Left lung (tissue), 10 donors: Measurements from ENCODE around the gene RTEL1. TPM values are rescaled to one million over a fixed set of nuclear protein-coding genes. Genes with fewer than 3 reads are reported as not detected.
"Not testable (repeated sequence)": the region's sequence is repeated elsewhere in the genome, so short reads cannot be mapped to it uniquely, and the experiment has no call there.

ENCODE experiments used
- ATAC-seq: fragments of 200-7000 bp; cut with Tn5 transposase; one replicate; pipeline ENCODE4 v1.9.1; 2020; ENCODE audit warnings: moderate library complexity
- DNase-seq, 4 donors: peaks; one replicate each; pipeline ENCODE4 v3.0.0-alpha.2; 2013 to 2020
- H3K27ac ChIP-seq, 2 donors: fragments of 200-600 bp; sonication (generic) in 1 of 2; one replicate each; pipeline versions ENCODE4 v1.5.0 to v1.8.0; 2020 to 2021
- H3K27me3 ChIP-seq, 2 donors: fragments of 200-600 bp; sonication (generic) in 1 of 2; one replicate each; pipeline versions ENCODE4 v1.5.0 to v1.8.0; 2020 to 2021
- H3K36me3 ChIP-seq, 2 donors: fragments of 200-600 bp; sonication (generic) in 1 of 2; one replicate each; pipeline versions ENCODE4 v1.5.0 to v1.8.0; 2020 to 2021
- H3K4me1 ChIP-seq, 2 donors: fragments of 200-600 bp; one replicate each; pipeline ENCODE4 v1.8.0; 2021
- H3K4me3 ChIP-seq, 2 donors: fragments of 200-600 bp; sonication (generic) in 1 of 2; one replicate each; pipeline versions ENCODE4 v1.5.0 to v1.8.0; 2020 to 2021; ENCODE audit warnings: mild to moderate bottlenecking in 1 of 2
- H3K9me3 ChIP-seq, 2 donors: fragments of 200-600 bp; sonication (generic) in 1 of 2; one replicate each; pipeline versions ENCODE4 v1.5.0 to v1.8.0; 2020 to 2021
- CTCF ChIP-seq, 2 donors: fragments of 200-600 bp; sonication (generic) in 1 of 2; IDR thresholded peaks; one replicate each; pipeline versions ENCODE4 v1.5.0 to v1.8.0; 2021; ENCODE audit warnings: antibody characterized with exemption in 2 of 2
- intact Hi-C, 2 donors: fragments of 100-400 bp; cut with DNase I; formaldehyde crosslinking; loops; one replicate each; pipeline versions ENCODE4 v1.11.2 to v1.14.2; 2022
- polyA plus RNA-seq, 6 donors: library from polyadenylated mRNA; unstranded; fragments of 120-200 nt; gene quantifications; one replicate each; pipeline ENCODE4 v1.2.1, GENCODE V29; 2013; ENCODE audit not compliant: insufficient read length in 6 of 6
- total RNA-seq, 2 donors: library from RNA; stranded (reverse); fragmentation: NEBNext Ultra II Directional; extraction: Animal tissue kit (Norgen Biotek cat#: 25700); gene quantifications; one replicate each; pipeline ENCODE4 v1.2.1, GENCODE V29; 2021
- donor health status: DM: no; HTN: yes; CAD: no.
- donor health status: DM: no; HTN: no; CAD: no.

Gene RTEL1
- total and polyA plus RNA-seq, 8 donors = 19.6 to 38.8 (median 22.4) TPM

DNA sequence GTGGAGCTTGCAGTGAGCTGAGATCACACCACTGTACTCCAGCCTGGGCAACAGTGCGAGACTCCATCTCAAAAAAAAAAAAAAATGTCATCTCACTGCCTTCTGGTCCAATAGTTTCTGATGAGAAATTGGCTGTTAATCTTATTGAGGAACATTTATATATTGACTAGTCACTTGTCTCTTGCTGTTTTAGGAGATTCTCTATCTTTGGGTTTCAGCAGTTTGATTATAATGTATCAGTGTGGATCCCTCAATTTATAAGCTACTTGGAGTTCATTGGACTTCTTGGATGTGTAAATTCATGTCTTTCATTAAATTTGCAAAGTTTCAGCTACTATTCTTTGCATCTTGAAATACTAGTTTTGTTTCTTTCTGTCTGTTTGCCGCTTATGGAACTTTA lies 60.9 kb downstream of the RTEL1 start:
- no peak for TF ChIP-seq CTCF (IDR thresholded peaks at IDR 0.05)
- H3K36me3 ChIP-seq = peaks cover 0 to 84% of the 10 kb centered on the region in 2 donors
- DNase-seq = no peak
- no peak overlapping the region for H3K27ac ChIP-seq
- ATAC-seq = no peak
- H3K27me3 ChIP-seq = no peaks in the 10 kb centered on the region
- intact Hi-C loops = no loop called here
- no peak overlapping the region for H3K4me3 ChIP-seq
- peaks cover 0 to 16% of the 10 kb centered on the region in 2 donors for H3K9me3 ChIP-seq
- no peaks in the 10 kb centered on the region for H3K4me1 ChIP-seq

DNA sequence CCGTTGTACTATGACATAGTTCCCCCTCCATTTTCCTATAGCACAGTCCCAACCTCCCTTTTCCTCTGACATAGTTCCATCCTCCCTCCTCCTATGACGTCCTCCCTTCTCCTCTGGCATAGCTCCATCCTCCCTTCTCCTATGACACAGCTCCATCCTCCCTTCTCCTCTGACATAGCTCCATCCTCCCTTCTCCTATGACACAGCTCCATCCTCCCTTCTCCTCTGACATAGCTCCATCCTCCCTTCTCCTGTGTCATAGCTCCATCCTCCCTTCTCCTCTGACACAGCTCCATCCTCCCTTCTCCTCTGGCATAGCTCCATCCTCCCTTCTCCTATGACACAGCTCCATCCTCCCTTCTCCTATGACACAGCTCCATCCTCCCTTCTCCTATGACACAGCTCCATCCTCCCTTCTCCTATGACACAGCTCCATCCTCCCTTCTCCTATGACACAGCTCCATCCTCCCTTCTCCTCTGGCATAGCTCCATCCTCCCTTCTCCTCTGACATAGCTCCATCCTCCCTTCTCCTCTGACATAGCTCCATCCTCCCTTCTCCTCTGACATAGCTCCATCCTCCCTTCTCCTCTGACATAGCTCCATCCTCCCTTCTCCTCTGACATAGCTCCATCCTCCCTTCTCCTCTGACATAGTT lies 65.0 kb downstream of the RTEL1 start:
- Histone ChIP-seq H3K9me3 (peaks cover 0 to 25% of the 10 kb centered on the region in 2 donors), H3K36me3 (peaks cover 0 to 78% of the 10 kb centered on the region in 2 donors)
- H3K27me3 ChIP-seq, ATAC-seq, intact Hi-C loops, H3K4me3 ChIP-seq, H3K4me1 ChIP-seq, H3K27ac ChIP-seq, DNase-seq: not testable (repeated sequence)

- peaks cover 0 to 46% of the 10 kb centered on the region in 2 donors for H3K36me3 ChIP-seq
- intact Hi-C loops, H3K27me3 ChIP-seq, H3K27ac ChIP-seq, ATAC-seq, H3K9me3 ChIP-seq, H3K4me3 ChIP-seq: not testable (repeated sequence)
- H3K4me1 ChIP-seq = peaks cover 0 to 21% of the 10 kb centered on the region in 2 donors
- DNase-seq = peak in 1 of 4 donors; percentile 45
These were observed 72.1 kb downstream of the RTEL1 start for GRCh38 chr20:63730189-63730733.

DNA sequence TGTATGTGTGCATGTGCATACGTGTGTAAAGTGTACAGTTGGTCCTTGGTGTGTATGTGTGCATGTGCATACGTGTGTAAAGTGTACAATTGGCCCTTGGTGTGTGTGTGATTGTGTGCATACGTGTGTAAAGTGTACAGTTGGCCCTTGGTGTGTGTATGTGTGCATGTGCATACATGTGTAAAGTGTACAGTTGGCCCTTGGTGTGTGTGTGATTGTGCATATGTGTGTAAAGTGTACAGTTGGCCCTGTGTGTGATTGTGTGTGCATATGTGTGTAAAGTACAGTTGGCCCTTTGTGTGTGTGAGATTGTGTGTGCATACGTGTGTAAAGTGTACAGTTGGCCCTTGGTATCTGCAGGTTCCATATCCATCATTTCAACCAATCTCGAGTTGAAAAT lies 73.3 kb downstream of the RTEL1 start:
- ATAC-seq (no peak), DNase-seq (no peak)
- Histone ChIP-seq H3K4me1 (peaks cover 0 to 21% of the 10 kb centered on the region in 2 donors), H3K9me3 (no peaks in the 10 kb centered on the region), H3K27ac (no peak overlapping the region), H3K4me3 (no peak overlapping the region), H3K36me3 (peaks cover 0 to 46% of the 10 kb centered on the region in 2 donors), H3K27me3 (no peaks in the 10 kb centered on the region)
- intact Hi-C loops = no loop called here
- TF ChIP-seq CTCF (IDR thresholded peaks at IDR 0.05) = no peak

GRCh38 chr20:63732118-63733095 lies 74.3 kb downstream of the RTEL1 start:
- Histone ChIP-seq H3K4me3 (no peak overlapping the region), H3K36me3 (peaks cover 0 to 49% of the 10 kb centered on the region in 2 donors), H3K27ac (no peak overlapping the region), H3K27me3 (peaks cover 0 to 8% of the 10 kb centered on the region in 2 donors), H3K4me1 (peaks cover 2 to 28% of the 10 kb centered on the region in 2 donors), H3K9me3 (no peaks in the 10 kb centered on the region)
- DNase-seq (peak in 1 of 4 donors; percentile 55), ATAC-seq (no peak)
- TF ChIP-seq CTCF (IDR thresholded peaks at IDR 0.05) = no peak
- intact Hi-C loops = no loop called here

DNA sequence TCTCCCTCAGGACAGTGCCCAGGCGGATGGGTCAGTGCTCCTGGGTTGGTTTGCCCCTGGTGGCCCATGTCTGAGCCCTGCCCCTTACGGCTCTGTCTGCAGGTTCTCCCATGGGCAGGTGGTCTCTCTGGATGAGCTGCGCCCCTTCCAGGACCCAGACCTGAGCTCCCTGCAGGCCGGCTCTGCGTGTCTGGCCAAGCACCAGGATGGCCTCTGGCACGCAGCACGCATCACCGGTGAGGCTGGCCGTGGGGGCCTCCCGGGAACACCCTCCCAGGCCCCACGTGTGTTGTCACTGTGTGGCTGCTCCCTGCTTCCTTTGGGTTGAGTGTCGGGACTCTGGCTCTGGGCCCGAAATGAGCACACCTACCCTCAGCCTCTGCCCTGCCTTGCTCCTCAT lies 75.0 kb downstream of the RTEL1 start:
- intact Hi-C loops = no loop called here
- ATAC-seq = no peak
- peaks cover 9 to 30% of the 10 kb centered on the region in 2 donors for H3K4me1 ChIP-seq
- H3K36me3 ChIP-seq = peaks cover 0 to 49% of the 10 kb centered on the region in 2 donors
- peak in 1 of 4 donors; percentile 55 for DNase-seq
- peaks cover 0 to 15% of the 10 kb centered on the region in 2 donors for H3K27me3 ChIP-seq
- no peak for TF ChIP-seq CTCF (IDR thresholded peaks at IDR 0.05)
- no peaks in the 10 kb centered on the region for H3K9me3 ChIP-seq
- no peak overlapping the region for H3K27ac ChIP-seq
- no peak overlapping the region for H3K4me3 ChIP-seq
